PFSK-1 (cell line): ENCODE measurements around the gene KCNJ4. TPM values are rescaled to one million over a fixed set of nuclear protein-coding genes. Genes with fewer than 3 reads are reported as not detected.

Source experiments
- FOXP2 ChIP-seq: optimal IDR thresholded peaks from 2 replicates; pipeline ENCODE3; 2011; ENCODE audit warnings: borderline replicate concordance, control low read depth, inconsistent platforms; ENCODE audit not compliant: insufficient read depth; ENCODE audit errors: extremely low read length, extremely low read depth
- POLR2AphosphoS5 ChIP-seq: IDR thresholded peaks from 2 replicates; pipeline ENCODE4 v1.6.1; 2012; ENCODE audit warnings: low read depth, mild to moderate bottlenecking, control low read depth, low read length, moderate library complexity
- SIN3A ChIP-seq: IDR thresholded peaks from 2 replicates; pipeline ENCODE4 v1.6.1; 2012; ENCODE audit warnings: mild to moderate bottlenecking, low read length, moderate library complexity, borderline replicate concordance; ENCODE audit not compliant: insufficient read depth
- TAF1 ChIP-seq: IDR thresholded peaks from 2 replicates; pipeline ENCODE4 v1.6.1; 2012; ENCODE audit warnings: low read length, control low read depth, borderline replicate concordance; ENCODE audit not compliant: insufficient read depth
- polyA plus RNA-seq: library from polyadenylated mRNA; unstranded; fragments of >200 nt; gene quantifications from one replicate; pipeline ENCODE4 v1.2.1, GENCODE V29; 2012; ENCODE audit warnings: low read depth, missing spikeins; ENCODE audit not compliant: insufficient read length
- TF ChIP-seq, protein P1 (sequence below), 2 experiments: IDR thresholded peaks; 2 replicates each; pipeline versions ENCODE4 v1.6.1 to v1.8.0; 2011 to 2012; ENCODE audit warnings: low read depth in 2 of 2, low read length in 2 of 2, control low read depth in 1 of 2, inconsistent platforms in 1 of 2, mild to moderate bottlenecking in 1 of 2, moderate library complexity in 1 of 2; ENCODE audit not compliant: insufficient read depth in 1 of 2

The KCNJ4 gene
- 2.4 TPM for polyA plus RNA-seq

- TF ChIP-seq, protein P1, sequence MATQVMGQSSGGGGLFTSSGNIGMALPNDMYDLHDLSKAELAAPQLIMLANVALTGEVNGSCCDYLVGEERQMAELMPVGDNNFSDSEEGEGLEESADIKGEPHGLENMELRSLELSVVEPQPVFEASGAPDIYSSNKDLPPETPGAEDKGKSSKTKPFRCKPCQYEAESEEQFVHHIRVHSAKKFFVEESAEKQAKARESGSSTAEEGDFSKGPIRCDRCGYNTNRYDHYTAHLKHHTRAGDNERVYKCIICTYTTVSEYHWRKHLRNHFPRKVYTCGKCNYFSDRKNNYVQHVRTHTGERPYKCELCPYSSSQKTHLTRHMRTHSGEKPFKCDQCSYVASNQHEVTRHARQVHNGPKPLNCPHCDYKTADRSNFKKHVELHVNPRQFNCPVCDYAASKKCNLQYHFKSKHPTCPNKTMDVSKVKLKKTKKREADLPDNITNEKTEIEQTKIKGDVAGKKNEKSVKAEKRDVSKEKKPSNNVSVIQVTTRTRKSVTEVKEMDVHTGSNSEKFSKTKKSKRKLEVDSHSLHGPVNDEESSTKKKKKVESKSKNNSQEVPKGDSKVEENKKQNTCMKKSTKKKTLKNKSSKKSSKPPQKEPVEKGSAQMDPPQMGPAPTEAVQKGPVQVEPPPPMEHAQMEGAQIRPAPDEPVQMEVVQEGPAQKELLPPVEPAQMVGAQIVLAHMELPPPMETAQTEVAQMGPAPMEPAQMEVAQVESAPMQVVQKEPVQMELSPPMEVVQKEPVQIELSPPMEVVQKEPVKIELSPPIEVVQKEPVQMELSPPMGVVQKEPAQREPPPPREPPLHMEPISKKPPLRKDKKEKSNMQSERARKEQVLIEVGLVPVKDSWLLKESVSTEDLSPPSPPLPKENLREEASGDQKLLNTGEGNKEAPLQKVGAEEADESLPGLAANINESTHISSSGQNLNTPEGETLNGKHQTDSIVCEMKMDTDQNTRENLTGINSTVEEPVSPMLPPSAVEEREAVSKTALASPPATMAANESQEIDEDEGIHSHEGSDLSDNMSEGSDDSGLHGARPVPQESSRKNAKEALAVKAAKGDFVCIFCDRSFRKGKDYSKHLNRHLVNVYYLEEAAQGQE (IDR thresholded peaks at IDR 0.05; ENCODE audit: insufficient read depth in 1 of 2, low read depth in 2 of 2, low read length in 2 of 2), result no peak
- TF ChIP-seq POLR2AphosphoS5 (no peak), TAF1 (no peak), SIN3A (no peak), FOXP2 (no peak)
These were observed at the start of gene KCNJ4 for GRCh38 chr22:38455076-38455529. Gene KCNJ4 (minus strand): TSS chr22:38455199. CDS start chr22:38428132, 27,067 bp downstream.

DNA sequence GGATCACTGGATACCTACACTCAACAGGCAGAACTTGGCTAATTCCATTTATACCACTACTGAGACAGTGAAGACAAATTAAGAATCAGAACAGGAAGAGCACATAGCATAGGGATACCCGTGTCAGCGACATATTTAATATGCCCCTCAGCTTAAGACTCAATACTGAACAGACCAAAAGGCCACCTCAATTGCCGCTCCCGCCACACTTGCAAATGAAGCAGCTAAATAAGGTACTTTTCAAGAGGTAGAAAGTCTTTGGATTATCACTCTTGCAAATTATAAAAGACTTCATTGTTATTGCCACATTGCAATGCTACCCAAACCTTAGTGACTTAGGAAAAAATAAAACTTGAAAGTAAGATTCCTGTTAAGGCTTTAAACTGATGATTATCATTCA, 48.0 kb upstream of the KCNJ4 start:
- TF ChIP-seq FOXP2, result no peak
- TF ChIP-seq SIN3A, result no peak
- TF ChIP-seq, protein P1 (IDR thresholded peaks at IDR 0.05; ENCODE audit: insufficient read depth in 1 of 2, low read depth in 2 of 2, low read length in 2 of 2), result no peak

- TF ChIP-seq FOXP2, result no peak
- no peak for TF ChIP-seq SIN3A
These were observed 47.0 kb upstream of the KCNJ4 start for GRCh38 chr22:38501797-38502672.

DNA sequence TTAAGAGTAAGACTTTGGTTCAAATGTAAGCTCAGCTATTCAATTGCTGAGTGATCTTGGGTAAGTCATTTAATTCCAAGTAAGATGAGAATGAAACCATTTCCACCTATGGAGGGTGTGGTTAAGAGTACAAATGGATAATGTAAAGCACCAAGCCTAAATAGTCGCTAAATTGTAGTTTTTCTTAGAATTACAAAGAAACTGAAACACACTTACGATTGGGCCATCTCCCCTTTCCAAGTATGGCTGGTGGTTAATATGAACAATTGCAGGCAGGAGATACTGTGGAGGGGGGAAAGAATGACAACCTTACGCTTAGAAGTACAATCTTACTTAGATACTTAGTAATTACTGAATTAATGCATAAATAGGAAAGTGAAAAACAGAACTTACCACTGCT, 42.9 kb upstream of the KCNJ4 start:
- TF ChIP-seq SIN3A (no peak), TAF1 (no peak), FOXP2 (no peak), POLR2AphosphoS5 (no peak)
- TF ChIP-seq, protein P1 (IDR thresholded peaks at IDR 0.05; ENCODE audit: insufficient read depth in 1 of 2, low read depth in 2 of 2, low read length in 2 of 2), result no peak

DNA sequence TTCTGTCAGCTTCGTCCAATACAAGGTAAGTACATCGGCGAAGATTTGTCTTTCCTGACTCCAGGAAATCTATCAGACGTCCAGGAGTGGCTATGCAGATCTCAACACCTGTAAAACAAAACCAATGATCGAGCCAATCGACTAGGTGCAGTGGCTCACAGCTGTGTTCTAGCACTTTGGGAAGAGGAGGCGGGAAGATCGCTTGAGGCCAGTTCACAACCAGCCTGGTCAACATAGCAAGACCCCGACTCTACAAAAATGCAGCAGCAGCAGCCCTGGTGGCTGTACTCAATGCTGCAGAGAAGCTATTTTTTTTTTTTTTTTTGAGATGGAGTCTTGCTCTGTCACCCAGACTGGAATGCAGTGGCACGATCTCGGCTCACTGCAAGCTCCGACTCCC, 39.9 kb upstream of the KCNJ4 start:
- TF ChIP-seq SIN3A (no peak), POLR2AphosphoS5 (no peak), TAF1 (no peak), FOXP2 (no peak)
- TF ChIP-seq, protein P1 (IDR thresholded peaks at IDR 0.05; ENCODE audit: insufficient read depth in 1 of 2, low read depth in 2 of 2, low read length in 2 of 2), result no peak
